ENCODE results near the gene PSMA5.
"Not testable (repeated sequence)": the region's sequence is repeated elsewhere in the genome, so short reads cannot be mapped to it uniquely, and the experiment has no call there.

Gene PSMA5

DNA sequence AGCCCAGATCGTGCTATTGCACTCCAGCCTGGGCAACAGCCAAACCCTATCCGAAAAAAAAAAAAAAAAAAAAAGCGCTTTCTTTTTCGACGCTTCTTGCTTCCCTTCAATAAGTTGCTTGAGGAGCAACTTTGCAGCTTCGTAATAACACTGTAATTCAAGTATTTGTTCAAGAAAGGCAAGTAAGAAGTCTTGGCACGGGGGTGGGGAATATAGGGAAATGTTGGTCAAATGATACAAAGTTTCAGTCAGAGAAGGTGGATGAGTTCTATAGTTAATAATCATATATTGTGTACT, 871 bp upstream of the PSMA5 start:
- DNase-seq: no peak

DNA sequence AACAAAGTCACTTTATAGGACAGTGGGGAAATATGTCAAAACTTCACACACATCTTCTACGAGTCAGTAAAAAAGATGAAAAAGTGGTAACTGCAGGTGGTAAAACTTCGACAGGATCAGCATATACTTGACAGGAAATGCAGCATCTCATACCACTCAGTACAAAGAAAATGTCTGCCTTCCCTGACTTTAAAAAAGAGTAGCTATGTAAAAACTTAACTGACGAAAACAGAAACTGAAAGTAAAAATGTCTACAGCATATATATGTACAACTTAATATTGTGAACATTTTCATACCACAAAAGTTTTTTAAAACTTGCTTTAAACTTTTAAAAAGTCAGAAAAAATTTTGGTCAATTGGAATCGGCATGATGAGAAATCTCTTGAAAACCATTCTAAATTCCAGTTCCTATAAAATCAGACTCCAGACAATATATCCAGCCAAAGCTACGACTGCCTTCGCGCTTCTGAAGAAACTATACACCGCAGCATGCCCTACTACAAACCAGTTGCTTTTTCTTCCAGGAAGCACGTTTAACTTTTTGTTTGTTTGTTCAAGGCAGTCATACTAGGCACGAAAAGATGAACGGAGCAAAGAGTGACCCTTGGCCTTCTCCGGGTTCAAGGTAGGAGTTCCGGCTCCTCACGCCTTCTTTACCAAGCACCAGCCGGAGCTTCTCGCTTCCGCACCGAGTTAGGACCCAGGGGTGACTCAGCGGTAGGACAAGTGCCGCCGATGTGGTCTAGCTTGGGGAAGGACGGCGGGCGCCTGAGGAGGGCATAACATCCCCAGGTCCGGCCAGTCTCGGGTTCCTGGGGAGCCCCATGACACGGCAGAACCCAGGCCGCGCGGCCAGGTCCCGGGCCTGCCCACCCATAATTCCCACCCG, 612 bp downstream of the PSMA5 start:
- peak; percentile 77 to 82 for DNase-seq

DNA sequence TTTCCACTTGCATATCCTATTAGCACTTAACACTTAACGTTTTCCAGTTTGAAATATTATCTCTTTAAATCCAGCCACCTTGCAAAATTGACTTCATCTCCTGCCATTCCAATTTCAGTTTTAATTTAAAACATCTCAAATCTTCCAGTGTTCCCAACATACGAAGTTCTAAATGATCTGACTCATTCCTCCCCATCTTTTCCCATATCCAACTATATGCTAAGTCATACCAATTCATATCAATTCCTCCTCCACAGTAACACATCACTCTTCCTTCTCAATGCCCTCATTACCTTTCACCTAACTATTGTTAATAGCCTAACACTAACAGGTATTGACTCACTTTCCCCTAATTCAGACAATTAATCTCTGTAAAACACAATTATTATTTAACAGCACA, 2.8 kb downstream of the PSMA5 start:
- DNase-seq: no peak

DNA sequence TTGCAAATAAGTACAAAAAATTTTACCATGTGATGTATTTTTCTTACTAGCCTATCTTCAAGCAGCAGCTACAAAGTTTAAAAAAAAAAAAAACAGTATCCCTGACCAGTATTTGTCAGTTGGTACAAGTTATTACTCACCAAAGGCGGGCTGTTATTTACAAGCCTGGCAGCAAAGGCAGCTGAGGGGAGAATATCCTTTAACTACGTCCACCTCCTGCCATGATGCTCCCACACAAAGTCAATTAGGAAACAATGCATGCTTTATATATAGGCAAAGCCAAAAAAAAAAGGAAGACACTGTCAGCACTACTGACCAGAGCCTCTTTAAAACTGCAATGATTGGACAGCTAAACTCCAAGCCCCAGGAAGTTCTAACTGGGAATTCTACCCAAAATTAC, 13.7 kb downstream of the PSMA5 start:
- DNase-seq: no peak

GRCh38 chr1:109404838-109405237, 21.4 kb downstream of the PSMA5 start:
- DNase-seq: no peak

- no peak for DNase-seq
Measured at GRCh38 chr1:109402025-109402424, 24.2 kb downstream of the PSMA5 start.

- no peak for DNase-seq
Measured at GRCh38 chr1:109400035-109400655, 26.1 kb downstream of the PSMA5 start.

- peak; percentile 89 to 90 for DNase-seq
Measured at GRCh38 chr1:109399326-109399957, 26.8 kb downstream of the PSMA5 start.

DNA sequence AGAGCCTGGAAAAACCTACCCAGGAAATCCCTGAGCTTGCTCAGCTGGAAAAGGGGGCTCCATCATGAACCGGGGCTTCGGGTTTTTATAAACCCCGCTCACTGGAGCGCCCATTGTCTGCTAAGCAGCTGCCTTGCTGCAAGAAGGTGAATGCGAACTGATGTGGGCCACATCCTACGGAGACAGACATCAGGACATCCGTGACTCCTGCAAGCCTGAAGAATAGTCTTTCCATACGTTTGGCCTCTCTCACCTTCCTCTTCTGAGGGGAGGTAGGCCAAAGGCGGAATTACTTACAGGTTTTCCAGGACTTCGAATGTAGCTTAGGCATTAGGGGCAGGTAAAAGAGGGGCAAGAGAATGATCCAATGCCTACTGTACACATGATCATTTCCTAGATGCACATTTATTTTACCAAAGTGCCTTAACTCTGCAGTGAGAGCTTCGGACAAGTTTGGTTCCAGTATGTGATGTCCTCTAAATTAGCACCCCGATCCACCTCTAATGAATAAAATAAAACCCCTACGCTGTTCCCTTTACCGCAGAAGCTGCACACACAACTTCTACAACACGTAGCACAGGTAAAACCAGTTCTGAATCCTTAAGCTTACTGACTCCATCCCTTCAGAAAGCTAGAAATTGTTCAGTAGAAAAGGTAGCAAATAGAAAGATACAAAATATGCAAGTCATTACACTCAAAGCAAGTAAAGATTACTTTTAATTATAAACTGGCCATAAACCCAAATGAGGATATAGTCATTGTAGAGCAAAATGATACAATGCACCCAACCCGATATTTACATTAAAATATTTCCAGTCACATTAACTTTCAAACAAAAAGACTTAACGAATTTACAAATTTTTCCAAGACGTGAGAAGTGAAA, 27.7 kb downstream of the PSMA5 start:
- peak; percentile 62 to 84 for DNase-seq

- peak; percentile 98 to 99 for DNase-seq
Measured at GRCh38 chr1:109397581-109398342, 28.5 kb downstream of the PSMA5 start, which contains the start of gene SORT1. Gene SORT1 (minus strand): TSS chr1:109397918. CDS start chr1:109397892, 26 bp downstream.

DNA sequence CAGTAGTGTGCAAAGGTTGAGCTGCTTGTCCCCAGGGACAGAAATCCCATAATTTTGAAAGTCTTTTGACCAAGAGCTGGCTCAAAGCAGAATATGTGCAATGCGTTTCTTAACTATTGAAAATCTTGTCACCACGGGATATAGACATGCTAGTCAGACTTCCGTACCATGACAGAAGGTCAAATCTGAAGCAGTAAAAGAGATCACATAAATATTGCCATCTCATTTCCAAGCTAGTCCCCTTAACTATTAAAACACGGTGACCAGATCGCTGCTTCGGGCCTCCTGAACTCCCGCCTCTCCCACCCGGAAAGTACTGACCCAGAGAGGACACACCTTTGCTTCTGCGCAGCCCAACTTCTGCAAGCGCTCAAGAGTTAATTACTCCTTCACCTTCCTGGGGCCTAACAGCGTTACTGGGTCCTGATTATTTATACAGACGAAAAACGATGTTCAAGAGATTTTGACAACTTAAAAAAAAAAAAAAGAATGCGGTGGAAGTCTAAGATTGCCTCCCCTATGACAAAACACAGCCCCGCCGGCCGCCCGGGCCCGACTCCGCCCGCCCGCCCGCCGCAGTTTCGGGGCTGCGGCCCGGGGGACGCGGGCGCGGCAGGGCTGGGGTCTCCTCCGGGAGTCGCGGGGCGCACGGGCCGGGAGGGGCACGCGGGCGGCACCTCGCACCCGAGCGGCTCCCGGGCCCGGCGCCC, 29.2 kb downstream of the PSMA5 start:
- peak; percentile 14 to 55 for DNase-seq

DNA sequence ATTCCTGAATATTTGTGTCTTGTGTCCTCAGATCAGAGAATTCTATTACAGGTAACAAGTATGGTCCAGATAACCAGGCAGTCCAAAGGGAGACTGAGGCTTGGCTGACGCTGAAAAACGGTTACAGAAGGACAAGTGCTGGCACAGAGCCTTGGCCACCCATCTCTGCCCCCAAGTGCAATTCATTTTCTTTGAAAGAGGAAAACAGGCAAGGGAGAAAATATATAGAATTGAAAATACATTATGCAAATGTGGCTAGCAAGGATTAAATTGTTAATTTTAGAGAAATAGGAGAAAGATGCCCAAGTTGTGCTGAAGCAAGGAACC, 29.8 kb downstream of the PSMA5 start:
- no peak for DNase-seq

GRCh38 chr1:109395602-109396512, 30.4 kb downstream of the PSMA5 start:
- DNase-seq: no peak

DNA sequence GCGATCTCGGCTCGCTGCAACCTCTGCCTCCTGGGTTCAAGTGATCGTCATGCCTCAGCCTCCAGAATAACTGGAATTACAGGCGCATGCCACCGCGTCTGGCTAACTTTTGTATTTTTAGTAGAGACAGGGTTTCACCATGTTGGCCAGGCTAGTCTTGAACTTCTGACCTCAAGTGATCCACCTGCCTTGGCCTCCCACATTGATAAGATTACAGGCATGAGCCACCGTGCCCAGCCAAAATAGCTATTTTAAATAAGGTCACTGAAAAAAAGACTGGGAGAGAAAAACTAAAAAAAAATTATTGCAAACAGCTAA, 31.0 kb downstream of the PSMA5 start:
- not testable (repeated sequence) for DNase-seq

DNA sequence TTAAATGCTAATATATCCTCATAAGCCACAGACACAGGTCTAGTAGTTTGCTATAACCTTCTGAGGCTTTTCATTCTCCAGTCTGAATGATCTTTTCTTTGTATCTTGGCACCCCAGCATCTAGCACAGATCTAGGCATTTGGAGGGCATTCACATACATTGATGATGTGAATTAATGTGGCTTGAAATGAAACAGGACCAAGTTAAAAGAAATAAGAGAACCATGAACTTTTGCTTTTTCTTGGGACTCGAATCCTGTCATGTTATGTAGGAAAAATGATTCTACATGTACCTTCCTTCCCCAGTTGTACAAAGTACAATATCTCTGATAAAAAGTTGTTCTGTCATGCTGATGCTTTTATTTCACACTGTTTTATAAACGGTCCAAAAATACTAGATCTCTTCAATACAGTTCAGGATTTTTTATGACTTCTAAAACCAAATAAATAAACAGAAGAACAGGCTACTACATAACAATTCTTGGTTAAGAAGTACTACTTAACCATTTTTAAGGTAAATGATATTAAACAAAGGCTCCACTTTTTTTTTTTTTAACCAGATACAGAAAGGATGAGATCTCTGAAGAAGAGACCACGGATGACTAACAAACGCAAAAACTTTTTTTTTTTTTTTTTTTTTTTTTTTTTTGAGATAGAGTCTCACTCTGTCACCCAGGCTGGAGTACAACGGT, 31.5 kb downstream of the PSMA5 start:
- DNase-seq: no peak

GRCh38 chr1:109393617-109394233, 32.5 kb downstream of the PSMA5 start:
- no peak for DNase-seq

- peak in 1 of 2 experiments; percentile 32 for DNase-seq
Measured at GRCh38 chr1:109392788-109393616, 33.2 kb downstream of the PSMA5 start.

DNA sequence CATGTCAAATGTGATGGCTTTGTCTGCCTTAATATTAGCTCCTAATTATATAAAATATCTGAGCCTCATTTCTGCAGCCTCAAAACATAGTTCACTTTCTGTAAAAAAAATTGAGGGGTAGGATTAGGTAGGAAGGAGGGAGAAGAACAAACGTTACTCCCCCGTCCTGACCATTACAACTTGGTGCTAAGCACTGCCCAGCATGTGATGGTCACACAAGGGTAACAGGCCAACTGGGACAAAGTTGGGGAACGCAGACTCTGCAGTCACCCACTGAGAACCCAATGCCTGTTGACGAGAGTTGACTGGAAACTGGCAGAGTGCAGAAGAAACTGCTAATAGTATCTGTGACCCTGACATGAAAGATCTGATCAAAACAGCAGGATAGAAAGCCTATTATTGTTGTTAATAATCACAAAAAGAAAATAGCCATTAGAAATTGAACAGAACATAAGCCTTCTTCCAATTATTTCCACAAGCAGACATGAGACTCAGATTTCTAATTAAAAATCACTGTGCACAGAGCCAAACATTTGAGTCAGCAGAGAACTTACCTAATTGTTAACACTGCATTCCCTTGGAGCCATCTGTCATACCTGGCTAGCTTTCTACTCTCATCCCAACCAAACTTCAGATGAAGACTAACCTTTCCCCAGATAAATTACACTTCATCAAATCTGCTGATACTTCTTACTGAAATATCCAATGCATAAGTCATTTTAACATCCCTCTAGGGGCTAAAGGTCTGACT, 34.0 kb downstream of the PSMA5 start:
- no peak for DNase-seq

All from NCI-H526 (cell line).